Keratinocyte (primary cell): ENCODE measurements around the gene ANKMY1. TPM values are rescaled to one million over a fixed set of nuclear protein-coding genes. Genes with fewer than 3 reads are reported as not detected.

Source experiments
- DNase-seq: peaks from one replicate; pipeline ENCODE4 v3.0.0-alpha.2; 2011; ENCODE audit warnings: low read depth, missing footprints, low spot score
- FAIRE-seq: peaks from 2 replicates; lab custom pipeline; 2011; peaks lifted over from hg19 to GRCh38; lab: Jason Lieb, UNC
- H2AFZ ChIP-seq: 2 replicates; pipeline ENCODE4 v1.6.0; 2012; ENCODE audit warnings: low read length, control low read depth, inconsistent platforms; ENCODE audit not compliant: control insufficient read depth
- H3K27ac ChIP-seq: 2 replicates; pipeline ENCODE4 v1.5.1; 2011; ENCODE audit warnings: low read length; ENCODE audit not compliant: control insufficient read depth, insufficient read depth
- H3K27me3 ChIP-seq: 3 replicates; pipeline ENCODE4 v1.6.0; 2011; ENCODE audit warnings: low read length; ENCODE audit not compliant: control insufficient read depth, insufficient read depth; ENCODE audit errors: extremely low read depth
- H3K36me3 ChIP-seq, 2 experiments: 2 replicates in 1 of 2; 3 replicates in 1 of 2; pipeline ENCODE4 v1.5.1; 2011; ENCODE audit warnings: low read length in 2 of 2, mild to moderate bottlenecking in 1 of 2; ENCODE audit not compliant: control insufficient read depth in 2 of 2, insufficient read depth in 2 of 2; ENCODE audit errors: extremely low read depth in 1 of 2
- H3K4me1 ChIP-seq: 3 replicates; pipeline ENCODE4 v1.5.1; 2011; ENCODE audit warnings: low read length; ENCODE audit not compliant: control insufficient read depth, insufficient read depth; ENCODE audit errors: extremely low read depth
- H3K4me2 ChIP-seq: 3 replicates; pipeline ENCODE4 v1.6.0; 2011; ENCODE audit warnings: low read depth, low read length; ENCODE audit not compliant: control insufficient read depth, insufficient read depth; ENCODE audit errors: extremely low read depth
- H3K4me3 ChIP-seq, 3 experiments: fragments of 200-600 bp in 1 of 3; sonication (generic) in 1 of 3; 2 replicates in 2 of 3; 3 replicates in 1 of 3; pipeline ENCODE4 v1.5.1; 2011 to 2016; ENCODE audit warnings: low read length in 3 of 3, mild to moderate bottlenecking in 3 of 3, control low read depth in 2 of 3, inconsistent platforms in 1 of 3, low read depth in 1 of 3, mixed read lengths in 1 of 3, mixed run types in 1 of 3, moderate library complexity in 1 of 3; ENCODE audit not compliant: control insufficient read depth in 2 of 3, insufficient read depth in 2 of 3; ENCODE audit errors: extremely low read depth in 1 of 3
- H3K79me2 ChIP-seq: 2 replicates; pipeline ENCODE4 v1.6.0; 2012; ENCODE audit warnings: low read length; ENCODE audit not compliant: control insufficient read depth, insufficient read depth
- H3K9ac ChIP-seq: 3 replicates; pipeline ENCODE4 v1.6.0; 2011; ENCODE audit warnings: low read length; ENCODE audit not compliant: control insufficient read depth, insufficient read depth; ENCODE audit errors: extremely low read depth
- H3K9me1 ChIP-seq: 3 replicates; pipeline ENCODE4 v1.6.0; 2011; ENCODE audit warnings: low read length; ENCODE audit not compliant: control insufficient read depth, insufficient read depth; ENCODE audit errors: extremely low read depth
- H3K9me3 ChIP-seq: 2 replicates; pipeline ENCODE4 v1.5.1; 2012; ENCODE audit warnings: low read depth, low read length; ENCODE audit not compliant: control insufficient read depth
- H4K20me1 ChIP-seq: 3 replicates; pipeline ENCODE4 v1.6.0; 2011; ENCODE audit warnings: low read length; ENCODE audit not compliant: control insufficient read depth, insufficient read depth; ENCODE audit errors: extremely low read depth
- EZH2 ChIP-seq: IDR thresholded peaks from one replicate; pipeline ENCODE4 v1.6.1; 2012; ENCODE audit warnings: inconsistent platforms, mild to moderate bottlenecking, low read length, moderate library complexity
- dilution Hi-C: fragments of 300-500 bp; cut with MboI; formaldehyde crosslinking; loops from one replicate; pipeline ENCODE4 v1.7.0; 2020; ENCODE audit warnings: low sequenced_read_pairs; ENCODE audit not compliant: extremely low pct_ligation_motif_present
- polyA plus RNA-seq, 5 experiments: library from polyadenylated mRNA; depleted of rRNA in 3 of 5; stranded (reverse) in 3 of 5; stranded (forward) in 1 of 5; unstranded in 1 of 5; fragments of >200 nt; gene quantifications; 1 replicate in 1 of 5; 2 replicates in 3 of 5; 3 replicates in 1 of 5; pipeline versions ENCODE4 v1.2.1 to v1.2.3, GENCODE V29; 2011 to 2012; ENCODE audit warnings: missing spikeins in 2 of 5, low read depth in 1 of 5, low replicate concordance in 1 of 5
- TF ChIP-seq, protein P1 (sequence below), 3 experiments: IDR thresholded peaks in 1 of 3; conservative IDR thresholded peaks in 1 of 3; optimal IDR thresholded peaks in 1 of 3; 2 replicates in 2 of 3; 3 replicates in 1 of 3; pipeline versions ENCODE3 to v1.5.1; 2011; ENCODE audit warnings: low read length in 3 of 3, mild to moderate bottlenecking in 3 of 3, moderate library complexity in 2 of 3, control low read depth in 1 of 3, inconsistent platforms in 1 of 3; ENCODE audit not compliant: insufficient read depth in 2 of 3; ENCODE audit errors: extremely low read depth in 1 of 3

ANKMY1 gene
- polyA plus RNA-seq, 1 donor (not counting 4 experiments of a cell fraction or from before 2014, with no cell fraction given), result 3.3 TPM

DNA sequence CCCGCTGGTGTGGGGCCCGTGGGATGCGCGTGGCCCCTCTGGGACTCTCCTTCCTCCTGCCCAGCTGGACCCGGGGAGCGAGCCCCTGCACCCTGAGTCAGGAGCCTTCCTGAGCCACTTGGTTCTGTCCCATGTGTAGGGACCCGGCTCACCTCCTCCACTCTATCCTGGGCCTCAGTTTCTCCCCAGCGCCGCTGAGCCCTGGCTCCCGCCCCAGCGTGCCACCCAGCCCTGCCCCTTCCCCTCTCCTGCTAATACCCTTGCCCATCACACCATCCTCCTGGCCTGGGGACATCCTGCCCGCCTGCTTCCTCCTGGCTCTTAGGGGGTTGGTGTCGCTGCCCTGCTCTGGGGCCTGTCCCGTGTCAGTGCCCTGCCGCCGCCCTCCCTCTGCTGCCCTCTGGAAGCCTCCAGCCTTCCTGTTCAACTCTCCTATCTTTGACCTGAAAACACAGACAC, 97.5 kb downstream of the ANKMY1 start:
- DNase-seq (no peak), FAIRE-seq (no peak)
- no peak overlapping the region for H3K4me2 ChIP-seq
- no peak overlapping the region for H3K27ac ChIP-seq
- dilution Hi-C loops, result no loop called here
- peaks cover 10% of the 10 kb centered on the region for H3K79me2 ChIP-seq
- peaks cover 19 to 27% of the 10 kb centered on the region in 2 experiments for H3K36me3 ChIP-seq
- H3K9ac ChIP-seq, result no peak overlapping the region
- peaks cover 8% of the 10 kb centered on the region for H3K4me1 ChIP-seq
- no peaks in the 10 kb centered on the region for H3K9me3 ChIP-seq
- no peak overlapping the region for H3K4me3 ChIP-seq
- peaks cover 2% of the 10 kb centered on the region for H3K9me1 ChIP-seq
- H4K20me1 ChIP-seq, result peaks cover 22% of the 10 kb centered on the region
- no peak overlapping the region for H2AFZ ChIP-seq
- no peak for TF ChIP-seq EZH2
- TF ChIP-seq, protein P1, sequence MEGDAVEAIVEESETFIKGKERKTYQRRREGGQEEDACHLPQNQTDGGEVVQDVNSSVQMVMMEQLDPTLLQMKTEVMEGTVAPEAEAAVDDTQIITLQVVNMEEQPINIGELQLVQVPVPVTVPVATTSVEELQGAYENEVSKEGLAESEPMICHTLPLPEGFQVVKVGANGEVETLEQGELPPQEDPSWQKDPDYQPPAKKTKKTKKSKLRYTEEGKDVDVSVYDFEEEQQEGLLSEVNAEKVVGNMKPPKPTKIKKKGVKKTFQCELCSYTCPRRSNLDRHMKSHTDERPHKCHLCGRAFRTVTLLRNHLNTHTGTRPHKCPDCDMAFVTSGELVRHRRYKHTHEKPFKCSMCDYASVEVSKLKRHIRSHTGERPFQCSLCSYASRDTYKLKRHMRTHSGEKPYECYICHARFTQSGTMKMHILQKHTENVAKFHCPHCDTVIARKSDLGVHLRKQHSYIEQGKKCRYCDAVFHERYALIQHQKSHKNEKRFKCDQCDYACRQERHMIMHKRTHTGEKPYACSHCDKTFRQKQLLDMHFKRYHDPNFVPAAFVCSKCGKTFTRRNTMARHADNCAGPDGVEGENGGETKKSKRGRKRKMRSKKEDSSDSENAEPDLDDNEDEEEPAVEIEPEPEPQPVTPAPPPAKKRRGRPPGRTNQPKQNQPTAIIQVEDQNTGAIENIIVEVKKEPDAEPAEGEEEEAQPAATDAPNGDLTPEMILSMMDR (optimal IDR thresholded peaks at IDR 0.05 in 1 of 3, IDR thresholded peaks at IDR 0.05 in 1 of 3, conservative IDR thresholded peaks at IDR 0.05 in 1 of 3; ENCODE audit: extremely low read depth in 1 of 3, insufficient read depth in 2 of 3, low read length in 3 of 3), result no peak
- no peaks in the 10 kb centered on the region for H3K27me3 ChIP-seq

DNA sequence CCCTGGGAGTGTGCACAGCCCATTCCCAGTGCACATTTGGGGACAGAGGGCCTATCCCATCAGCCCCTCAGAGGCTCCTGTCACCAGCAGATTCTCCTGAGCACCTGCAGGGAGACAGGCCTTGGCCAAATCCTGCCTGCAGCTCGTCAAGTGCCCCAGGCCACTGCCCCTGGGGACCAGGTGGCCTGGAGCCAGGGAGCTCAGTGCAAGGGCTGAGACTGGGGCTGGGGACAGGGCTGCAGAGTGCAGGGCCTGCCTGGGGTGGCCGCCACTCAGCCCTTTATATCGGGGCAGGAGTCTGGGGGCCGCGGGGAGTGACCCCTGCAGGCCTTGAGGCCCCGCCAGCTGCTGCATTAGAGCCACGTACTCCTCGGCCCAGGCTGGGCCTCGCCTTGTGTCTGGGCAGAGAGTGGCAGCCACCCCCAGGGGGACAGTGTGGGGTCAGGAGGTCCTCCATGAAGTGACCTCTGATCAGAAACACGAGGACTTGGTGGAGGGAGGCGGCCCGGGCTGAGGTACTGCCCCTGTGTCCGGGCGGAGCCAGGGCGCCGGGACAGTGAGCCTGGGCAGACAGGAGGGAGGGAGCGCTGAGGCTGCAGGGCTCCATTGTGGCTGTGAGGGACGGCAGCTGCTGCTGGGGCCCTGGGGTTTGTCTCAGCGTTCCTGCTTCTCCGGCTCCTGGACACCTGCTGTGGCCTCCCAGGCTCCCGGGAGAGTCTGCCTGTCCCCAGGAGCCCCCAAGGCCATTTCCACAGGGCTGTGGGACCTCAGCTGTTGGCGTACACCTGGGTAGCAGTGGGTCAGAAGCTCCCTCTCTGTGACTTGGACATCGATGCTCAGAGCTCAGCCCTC, 98.2 kb downstream of the ANKMY1 start:
- DNase-seq, result no peak
- no peak for TF ChIP-seq EZH2
- TF ChIP-seq, protein P1 (optimal IDR thresholded peaks at IDR 0.05 in 1 of 3, IDR thresholded peaks at IDR 0.05 in 1 of 3, conservative IDR thresholded peaks at IDR 0.05 in 1 of 3; ENCODE audit: extremely low read depth in 1 of 3, insufficient read depth in 2 of 3, low read length in 3 of 3), result no peak
- Histone ChIP-seq H3K9me3 (no peaks in the 10 kb centered on the region), H3K4me1 (peaks cover 10% of the 10 kb centered on the region), H3K79me2 (peaks cover 16% of the 10 kb centered on the region), H3K36me3 (peaks cover 19 to 26% of the 10 kb centered on the region in 2 experiments), H3K27ac (no peak overlapping the region), H3K4me2 (no peak overlapping the region), H2AFZ (no peak overlapping the region), H3K4me3 (no peak overlapping the region), H3K27me3 (no peaks in the 10 kb centered on the region), H4K20me1 (peaks cover 29% of the 10 kb centered on the region), H3K9ac (no peak overlapping the region), H3K9me1 (peaks cover 2% of the 10 kb centered on the region)
- dilution Hi-C loops, result no loop called here
- FAIRE-seq, result no peak
